Left lung (tissue), 10 donors: Measurements from ENCODE around the gene LIPT1. TPM values are rescaled to one million over a fixed set of nuclear protein-coding genes. Genes with fewer than 3 reads are reported as not detected.
"Not testable (repeated sequence)": the region's sequence is repeated elsewhere in the genome, so short reads cannot be mapped to it uniquely, and the experiment has no call there.

Experiments
- ATAC-seq: fragments of 200-7000 bp; cut with Tn5 transposase; one replicate; pipeline ENCODE4 v1.9.1; 2020; ENCODE audit warnings: moderate library complexity
- DNase-seq, 4 donors: peaks; one replicate each; pipeline ENCODE4 v3.0.0-alpha.2; 2013 to 2020
- H3K27ac ChIP-seq, 2 donors: fragments of 200-600 bp; sonication (generic) in 1 of 2; one replicate each; pipeline versions ENCODE4 v1.5.0 to v1.8.0; 2020 to 2021
- H3K27me3 ChIP-seq, 2 donors: fragments of 200-600 bp; sonication (generic) in 1 of 2; one replicate each; pipeline versions ENCODE4 v1.5.0 to v1.8.0; 2020 to 2021
- H3K36me3 ChIP-seq, 2 donors: fragments of 200-600 bp; sonication (generic) in 1 of 2; one replicate each; pipeline versions ENCODE4 v1.5.0 to v1.8.0; 2020 to 2021
- H3K4me1 ChIP-seq, 2 donors: fragments of 200-600 bp; one replicate each; pipeline ENCODE4 v1.8.0; 2021
- H3K4me3 ChIP-seq, 2 donors: fragments of 200-600 bp; sonication (generic) in 1 of 2; one replicate each; pipeline versions ENCODE4 v1.5.0 to v1.8.0; 2020 to 2021; ENCODE audit warnings: mild to moderate bottlenecking in 1 of 2
- H3K9me3 ChIP-seq, 2 donors: fragments of 200-600 bp; sonication (generic) in 1 of 2; one replicate each; pipeline versions ENCODE4 v1.5.0 to v1.8.0; 2020 to 2021
- intact Hi-C, 2 donors: fragments of 100-400 bp; cut with DNase I; formaldehyde crosslinking; loops; one replicate each; pipeline versions ENCODE4 v1.11.2 to v1.14.2; 2022
- polyA plus RNA-seq, 6 donors: library from polyadenylated mRNA; unstranded; fragments of 120-200 nt; gene quantifications; one replicate each; pipeline ENCODE4 v1.2.1, GENCODE V29; 2013; ENCODE audit not compliant: insufficient read length in 6 of 6
- total RNA-seq, 2 donors: library from RNA; stranded (reverse); fragmentation: NEBNext Ultra II Directional; extraction: Animal tissue kit (Norgen Biotek cat#: 25700); gene quantifications; one replicate each; pipeline ENCODE4 v1.2.1, GENCODE V29; 2021
- TF ChIP-seq, protein P1 (sequence below), 2 donors: fragments of 200-600 bp; sonication (generic) in 1 of 2; IDR thresholded peaks; one replicate each; pipeline versions ENCODE4 v1.5.0 to v1.8.0; 2021; ENCODE audit warnings: antibody characterized with exemption in 2 of 2
- donor health status: DM: no; HTN: yes; CAD: no.
- donor health status: DM: no; HTN: no; CAD: no.

LIPT1 gene
- total and polyA plus RNA-seq, 8 donors: 5.6 to 20.3 (median 16.6) TPM

DNA sequence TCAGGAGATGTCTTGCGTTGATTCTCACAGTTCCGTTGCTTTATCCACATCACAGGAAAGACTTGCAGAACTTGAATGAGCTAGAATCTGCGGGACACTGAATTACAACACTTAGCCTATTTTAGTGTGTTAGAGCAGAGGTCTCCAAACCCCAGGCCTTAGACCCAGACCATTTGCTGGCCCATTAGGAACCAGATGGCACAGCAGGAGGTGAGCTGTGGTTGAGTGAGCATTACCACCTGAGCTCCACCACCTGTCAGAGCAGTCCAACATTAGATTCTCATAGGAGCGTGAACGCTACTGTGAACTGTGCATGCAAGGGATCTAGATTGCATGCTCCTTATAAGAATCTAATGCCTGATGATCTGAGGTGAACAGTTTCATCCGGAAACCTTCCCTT, 30.0 kb downstream of the LIPT1 start:
- no peak for ATAC-seq
- no peak for DNase-seq
- intact Hi-C loops: loop anchor here in 1 of 2 donors (10.0 kb wide), 1 partner anchor 150 kb away; the partner anchor contains the start of genes EIF5B and TXNDC9
- Histone ChIP-seq H3K27me3 (no peaks in the 10 kb centered on the region), H3K27ac (no peak overlapping the region), H3K9me3 (no peaks in the 10 kb centered on the region), H3K36me3 (peaks cover 0 to 35% of the 10 kb centered on the region in 2 donors), H3K4me3 (no peak overlapping the region), H3K4me1 (peaks cover 21 to 31% of the 10 kb centered on the region in 2 donors)
- TF ChIP-seq, protein P1, sequence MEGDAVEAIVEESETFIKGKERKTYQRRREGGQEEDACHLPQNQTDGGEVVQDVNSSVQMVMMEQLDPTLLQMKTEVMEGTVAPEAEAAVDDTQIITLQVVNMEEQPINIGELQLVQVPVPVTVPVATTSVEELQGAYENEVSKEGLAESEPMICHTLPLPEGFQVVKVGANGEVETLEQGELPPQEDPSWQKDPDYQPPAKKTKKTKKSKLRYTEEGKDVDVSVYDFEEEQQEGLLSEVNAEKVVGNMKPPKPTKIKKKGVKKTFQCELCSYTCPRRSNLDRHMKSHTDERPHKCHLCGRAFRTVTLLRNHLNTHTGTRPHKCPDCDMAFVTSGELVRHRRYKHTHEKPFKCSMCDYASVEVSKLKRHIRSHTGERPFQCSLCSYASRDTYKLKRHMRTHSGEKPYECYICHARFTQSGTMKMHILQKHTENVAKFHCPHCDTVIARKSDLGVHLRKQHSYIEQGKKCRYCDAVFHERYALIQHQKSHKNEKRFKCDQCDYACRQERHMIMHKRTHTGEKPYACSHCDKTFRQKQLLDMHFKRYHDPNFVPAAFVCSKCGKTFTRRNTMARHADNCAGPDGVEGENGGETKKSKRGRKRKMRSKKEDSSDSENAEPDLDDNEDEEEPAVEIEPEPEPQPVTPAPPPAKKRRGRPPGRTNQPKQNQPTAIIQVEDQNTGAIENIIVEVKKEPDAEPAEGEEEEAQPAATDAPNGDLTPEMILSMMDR (IDR thresholded peaks at IDR 0.05): no peak

GRCh38 chr2:99187011-99187410, 32.2 kb downstream of the LIPT1 start:
- TF ChIP-seq, protein P1 (IDR thresholded peaks at IDR 0.05): no peak
- peaks cover 0 to 54% of the 10 kb centered on the region in 2 donors for H3K36me3 ChIP-seq
- DNase-seq (no peak), ATAC-seq (no peak)
- H3K4me1 ChIP-seq: peaks cover 11 to 18% of the 10 kb centered on the region in 2 donors
- no peaks in the 10 kb centered on the region for H3K27me3 ChIP-seq
- H3K27ac ChIP-seq: no peak overlapping the region
- no peaks in the 10 kb centered on the region for H3K9me3 ChIP-seq
- H3K4me3 ChIP-seq: no peak overlapping the region
- intact Hi-C loops: loop anchor here in 1 of 2 donors (10.0 kb wide), 1 partner anchor 148 kb away; the partner anchor contains the start of genes EIF5B and TXNDC9

DNA sequence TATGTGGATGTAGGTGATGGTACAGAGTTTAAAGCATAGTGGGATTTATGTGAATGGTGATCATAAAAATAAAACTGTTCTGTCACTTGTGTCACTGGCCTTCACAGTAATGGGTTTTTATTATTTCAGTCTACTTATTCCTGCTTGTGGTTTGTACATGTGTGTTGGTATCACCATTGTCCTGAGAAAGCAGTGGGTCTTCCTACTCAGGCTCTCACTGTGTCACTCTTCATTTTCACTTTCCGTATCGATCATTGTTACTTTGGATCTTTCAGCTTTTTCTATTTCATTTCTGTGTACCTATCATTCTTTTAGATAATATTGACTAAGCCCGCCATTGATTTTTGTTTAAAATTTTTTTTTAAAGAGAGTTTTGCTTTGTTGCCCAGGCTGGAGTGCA, 33.6 kb downstream of the LIPT1 start:
- no peak for DNase-seq
- intact Hi-C loops: loop anchor here in 1 of 2 donors (10.0 kb wide), 1 partner anchor 146 kb away; the partner anchor contains the start of genes EIF5B and TXNDC9
- ATAC-seq: no peak

DNA sequence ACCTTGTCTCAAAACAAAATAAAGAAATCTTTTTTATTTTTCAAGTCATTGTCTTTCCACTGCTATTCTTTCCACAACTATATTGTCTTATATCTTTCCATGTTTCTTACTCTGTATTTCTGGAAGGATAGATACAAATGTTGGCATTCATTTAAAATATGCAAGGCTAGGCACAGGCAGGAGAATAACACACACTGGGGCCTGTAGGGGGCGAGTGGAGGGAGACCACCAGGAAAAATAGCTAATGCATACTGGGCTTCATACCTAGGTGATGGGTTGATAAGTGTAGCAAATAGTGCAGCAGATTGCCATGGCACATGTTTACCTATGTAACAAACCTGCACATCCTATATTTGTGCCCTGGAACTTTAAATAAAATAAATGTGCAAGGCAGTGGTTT, 35.8 kb downstream of the LIPT1 start:
- intact Hi-C loops: no loop called here
- H3K27ac ChIP-seq: no peak overlapping the region
- DNase-seq: no peak
- no peak for ATAC-seq
- H3K9me3 ChIP-seq: no peaks in the 10 kb centered on the region
- no peaks in the 10 kb centered on the region for H3K4me1 ChIP-seq
- H3K4me3 ChIP-seq: no peak overlapping the region
- TF ChIP-seq, protein P1 (IDR thresholded peaks at IDR 0.05): no peak
- peaks cover 0 to 83% of the 10 kb centered on the region in 2 donors for H3K36me3 ChIP-seq
- H3K27me3 ChIP-seq: no peaks in the 10 kb centered on the region

More for the DNA sequence above, 33.6 kb downstream of the LIPT1 start:
- Histone ChIP-seq H3K4me1 (peaks cover 0 to 5% of the 10 kb centered on the region in 2 donors), H3K27ac (no peak overlapping the region), H3K36me3 (peaks cover 0 to 65% of the 10 kb centered on the region in 2 donors), H3K27me3 (no peaks in the 10 kb centered on the region), H3K9me3 (no peaks in the 10 kb centered on the region), H3K4me3 (no peak overlapping the region)
- TF ChIP-seq, protein P1 (IDR thresholded peaks at IDR 0.05): no peak

- intact Hi-C loops, ATAC-seq, H3K9me3 ChIP-seq, H3K27me3 ChIP-seq, H3K4me3 ChIP-seq, H3K4me1 ChIP-seq, DNase-seq, H3K27ac ChIP-seq: not testable (repeated sequence)
- peaks cover 0 to 88% of the 10 kb centered on the region in 2 donors for H3K36me3 ChIP-seq
Observed at GRCh38 chr2:99192364-99192763, 37.6 kb downstream of the LIPT1 start.
